DND-41 (cell line): ENCODE results near the gene MYH15.

ENCODE experiments used
- EZH2 ChIP-seq: IDR thresholded peaks from 3 replicates; pipeline ENCODE4 v1.6.1; 2012; ENCODE audit warnings: borderline replicate concordance, low read depth, mild to moderate bottlenecking, moderate library complexity, low read length, inconsistent platforms; ENCODE audit not compliant: severe bottlenecking
- TF ChIP-seq, protein P1 (sequence below): IDR thresholded peaks from 2 replicates; pipeline ENCODE4 v1.5.1; 2012; ENCODE audit warnings: borderline replicate concordance, low read length, moderate library complexity, mild to moderate bottlenecking; ENCODE audit not compliant: poor library complexity, severe bottlenecking; ENCODE audit errors: extremely low read depth

DNA sequence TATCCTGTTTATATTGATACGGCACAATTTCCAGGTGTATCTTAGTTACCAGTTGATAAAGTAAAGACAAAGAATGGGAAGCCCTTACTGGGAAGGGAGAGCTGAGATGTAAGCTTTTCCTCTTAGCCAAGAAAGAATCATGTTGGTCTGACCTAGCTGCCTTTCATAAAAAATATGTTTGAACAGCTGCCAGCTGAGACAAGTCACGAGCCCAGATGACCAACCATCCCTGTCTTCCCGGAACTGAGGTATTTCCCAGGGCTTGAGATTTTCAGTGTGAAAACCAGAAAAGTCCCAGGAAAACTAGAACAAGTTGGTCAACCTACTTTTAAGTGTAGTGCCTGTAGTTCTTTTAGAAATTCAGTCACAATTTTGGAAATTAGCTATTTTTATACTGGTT is 3.6 kb upstream of the MYH15 start:
- TF ChIP-seq, protein P1, sequence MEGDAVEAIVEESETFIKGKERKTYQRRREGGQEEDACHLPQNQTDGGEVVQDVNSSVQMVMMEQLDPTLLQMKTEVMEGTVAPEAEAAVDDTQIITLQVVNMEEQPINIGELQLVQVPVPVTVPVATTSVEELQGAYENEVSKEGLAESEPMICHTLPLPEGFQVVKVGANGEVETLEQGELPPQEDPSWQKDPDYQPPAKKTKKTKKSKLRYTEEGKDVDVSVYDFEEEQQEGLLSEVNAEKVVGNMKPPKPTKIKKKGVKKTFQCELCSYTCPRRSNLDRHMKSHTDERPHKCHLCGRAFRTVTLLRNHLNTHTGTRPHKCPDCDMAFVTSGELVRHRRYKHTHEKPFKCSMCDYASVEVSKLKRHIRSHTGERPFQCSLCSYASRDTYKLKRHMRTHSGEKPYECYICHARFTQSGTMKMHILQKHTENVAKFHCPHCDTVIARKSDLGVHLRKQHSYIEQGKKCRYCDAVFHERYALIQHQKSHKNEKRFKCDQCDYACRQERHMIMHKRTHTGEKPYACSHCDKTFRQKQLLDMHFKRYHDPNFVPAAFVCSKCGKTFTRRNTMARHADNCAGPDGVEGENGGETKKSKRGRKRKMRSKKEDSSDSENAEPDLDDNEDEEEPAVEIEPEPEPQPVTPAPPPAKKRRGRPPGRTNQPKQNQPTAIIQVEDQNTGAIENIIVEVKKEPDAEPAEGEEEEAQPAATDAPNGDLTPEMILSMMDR, result no peak
- TF ChIP-seq EZH2, result no peak
